OCI-LY7 (cell line): Measurements from ENCODE around the gene FOXN3. TPM values are rescaled to one million over a fixed set of nuclear protein-coding genes. Genes with fewer than 3 reads are reported as not detected.

Source experiments
- BruUV-seq: library from RNA; stranded (reverse); fragments of 400-500 nt; replicated peaks from 2 replicates; lab custom pipeline; 2021; lab: Mats Ljungman, UMichigan
- CTCF ChIA-PET: fragments of 300-600 bp; sonication (Branson Sonifier 250); formaldehyde crosslinking; loops from one replicate; lab custom pipeline; 2022; ENCODE audit warnings: antibody characterized with exemption; ENCODE audit not compliant: unreplicated experiment; lab: Charles Lee
- POLR2A ChIA-PET: fragments of 300-600 bp; sonication (Branson Sonifier 250); formaldehyde crosslinking; loops from one replicate; lab custom pipeline; 2022; ENCODE audit warnings: antibody characterized with exemption; lab: Charles Lee
- DNase-seq: peaks from one replicate; pipeline ENCODE4 v3.0.0-alpha.2; 2015; ENCODE audit warnings: low spot score
- H2AFZ ChIP-seq: fragments of 200-600 bp; sonication (generic), shearing (Covaris generic); 2 replicates; pipeline ENCODE4 v1.6.1; 2014; ENCODE audit warnings: mild to moderate bottlenecking, antibody characterized with exemption, low read length, moderate library complexity
- H3K27ac ChIP-seq: fragments of 200-600 bp; sonication (generic); 2 replicates; pipeline ENCODE4 v1.5.1; 2014; ENCODE audit warnings: mixed run types, low read depth, mild to moderate bottlenecking, moderate library complexity, low read length, inconsistent platforms; ENCODE audit not compliant: poor library complexity, severe bottlenecking
- H3K36me3 ChIP-seq: fragments of 200-600 bp; sonication (generic); 2 replicates; pipeline ENCODE4 v1.6.1; 2014; ENCODE audit warnings: mild to moderate bottlenecking, antibody characterized with exemption, low read length, moderate library complexity, mixed read lengths; ENCODE audit not compliant: insufficient read depth
- H3K4me1 ChIP-seq: fragments of 200-600 bp; sonication (generic); 2 replicates; pipeline ENCODE4 v1.5.1; 2014; ENCODE audit warnings: mild to moderate bottlenecking, low read length; ENCODE audit not compliant: insufficient read depth, poor library complexity, severe bottlenecking
- H3K4me2 ChIP-seq: fragments of 200-600 bp; sonication (generic); 2 replicates; pipeline ENCODE4 v1.6.1; 2014; ENCODE audit warnings: mild to moderate bottlenecking, low read length
- H3K4me3 ChIP-seq: fragments of 200-600 bp; sonication (generic); 2 replicates; pipeline ENCODE4 v1.5.1; 2014; ENCODE audit warnings: mild to moderate bottlenecking, low read depth, low read length; ENCODE audit not compliant: poor library complexity, severe bottlenecking
- H3K79me2 ChIP-seq: fragments of 200-600 bp; sonication (generic); 2 replicates; pipeline ENCODE4 v1.6.1; 2016; ENCODE audit warnings: low read depth, mild to moderate bottlenecking, low read length, moderate library complexity, mixed read lengths; ENCODE audit not compliant: insufficient read depth
- H3K9me2 ChIP-seq: fragments of 200-600 bp; sonication (generic); 2 replicates; pipeline ENCODE4 v1.6.1; 2016; ENCODE audit warnings: mild to moderate bottlenecking, low read length, mixed read lengths; ENCODE audit not compliant: insufficient read depth
- H3K9me3 ChIP-seq: fragments of 200-600 bp; sonication (generic); 2 replicates; pipeline ENCODE4 v1.6.1; 2014; ENCODE audit warnings: mild to moderate bottlenecking, mixed run types, low read length, mixed read lengths
- H4K20me1 ChIP-seq: fragments of 200-600 bp; sonication (generic); 2 replicates; pipeline ENCODE4 v1.6.1; 2014; ENCODE audit warnings: mild to moderate bottlenecking, antibody characterized with exemption, low read length, moderate library complexity, mixed read lengths; ENCODE audit not compliant: insufficient read depth
- CTCF ChIP-seq: fragments of 200-600 bp; sonication (generic); conservative IDR thresholded peaks from 2 replicates; pipeline ENCODE4 v1.5.1; 2014; ENCODE audit warnings: mild to moderate bottlenecking, antibody characterized with exemption, low read length, moderate library complexity, mixed read lengths
- EZH2phosphoT487 ChIP-seq: fragments of 200-600 bp; sonication (generic); IDR thresholded peaks from 2 replicates; pipeline ENCODE4 v1.6.1; 2018; ENCODE audit warnings: low read depth, borderline replicate concordance, mild to moderate bottlenecking, mixed run types, antibody characterized with exemption, low read length, moderate library complexity, mixed read lengths
- intact Hi-C: fragments of 100-400 bp; cut with micrococcal nuclease; formaldehyde crosslinking; loops from one replicate; pipeline ENCODE4 v1.10.0; 2022; ENCODE audit not compliant: unreplicated experiment
- total RNA-seq, 2 experiments: library from RNA; depleted of rRNA in 1 of 2; stranded (reverse); fragments of >200 nt in 1 of 2; shearing (Covaris generic) in 1 of 2; gene quantifications; 2 replicates each; pipeline ENCODE4 v1.2.3, GENCODE V29; 2014 to 2022

Gene FOXN3
- total RNA-seq, 2 experiments from 2014 or later, result 77.7 to 102 TPM

GRCh38 chr14:89364316-89364715 is 52.7 kb downstream of the FOXN3 start:
- intact Hi-C loops, result loop anchor here (2.0 kb wide), 4 partner anchors 20 to 60 kb away; partner anchors contain the start of gene FOXN3
- peak overlapping the region; percentile 77 for H3K4me2 ChIP-seq

GRCh38 chr14:89360277-89360676 is 56.8 kb downstream of the FOXN3 start:
- DNase-seq, result no peak
- Histone ChIP-seq H3K79me2 (peaks cover 32% of the 10 kb centered on the region), H3K9me2 (no peaks in the 10 kb centered on the region), H4K20me1 (no peaks in the 10 kb centered on the region), H3K36me3 (peaks cover 8% of the 10 kb centered on the region; the same call in 1 of the 2 replicates), H3K4me2 (no peak overlapping the region), H3K4me1 (peaks cover 52% of the 10 kb centered on the region), H3K27ac (no peak overlapping the region), H3K9me3 (no peaks in the 10 kb centered on the region; the same call in 1 of the 2 replicates), H3K4me3 (no peak overlapping the region), H2AFZ (no peak overlapping the region)
- ChIA-PET CTCF (no interaction called here), POLR2A (interaction anchor here (1.1 to 1.2 kb wide), 2 partner anchors 10 to 11 kb away, joined by 3 to 4 read pairs; no protein-coding TSS in a partner anchor)
- no TSS peak for BruUV-seq
- intact Hi-C loops, result no loop called here
- TF ChIP-seq CTCF (no peak), EZH2phosphoT487 (no peak)

More at GRCh38 chr14:89364316-89364715, 52.7 kb downstream of the FOXN3 start:
- TF ChIP-seq EZH2phosphoT487 (no peak), CTCF (no peak)
- H3K4me1 ChIP-seq, result peaks cover 66% of the 10 kb centered on the region
- H2AFZ ChIP-seq, result no peak overlapping the region
- no peak for DNase-seq
- BruUV-seq, result no TSS peak
- ChIA-PET POLR2A (interaction anchor here (0.9 to 2.7 kb wide), 11 partner anchors 8 to 64 kb away, joined by 3 to 13 read pairs (median 6); no protein-coding TSS in a partner anchor), CTCF (interaction anchor here (1.4 kb wide), 2 partner anchors 12 to 18 kb away, joined by 4 to 6 read pairs; no protein-coding TSS in a partner anchor)
- peaks cover 55% of the 10 kb centered on the region for H3K79me2 ChIP-seq
- H3K27ac ChIP-seq, result peak overlapping the region; percentile 91
- H3K9me3 ChIP-seq, result peaks cover 5% of the 10 kb centered on the region; the same call in 1 of the 2 replicates
- peak overlapping the region; percentile 63 for H3K4me3 ChIP-seq
- H4K20me1 ChIP-seq, result no peaks in the 10 kb centered on the region
- no peaks in the 10 kb centered on the region for H3K9me2 ChIP-seq
- H3K36me3 ChIP-seq, result peaks cover 19% of the 10 kb centered on the region
